Tibial nerve (tissue), 3 donors: Measurements from ENCODE around the gene NFATC1.

Source experiments
- CTCF ChIP-seq, 5 experiments: fragments of 200-600 bp in 3 of 5; fragments of 450-650 bp in 2 of 5; sonication (generic) in 3 of 5; IDR thresholded peaks; one replicate each; pipeline ENCODE4 v1.5.1; 2016 to 2019; ENCODE audit warnings: antibody characterized with exemption in 5 of 5, mild to moderate bottlenecking in 3 of 5, moderate library complexity in 2 of 5
- POLR2A ChIP-seq, 2 donors: fragments of 450-650 bp; IDR thresholded peaks; one replicate each; pipeline ENCODE4 v1.6.1; 2017; ENCODE audit warnings: antibody characterized with exemption in 2 of 2, mild to moderate bottlenecking in 2 of 2, moderate library complexity in 2 of 2

- TF ChIP-seq CTCF (IDR thresholded peaks at IDR 0.05) (no peak), POLR2A (IDR thresholded peaks at IDR 0.05) (no peak)
Measured at GRCh38 chr18:79544386-79544963, 148.7 kb downstream of the NFATC1 start.
